Loucy (cell line): ENCODE results near the gene NFKB1.

Source experiments
- EZH2phosphoT487 ChIP-seq: fragments of 200-600 bp; IDR thresholded peaks from 2 replicates; pipeline ENCODE4 v1.6.1; 2018; ENCODE audit warnings: antibody characterized with exemption, mild to moderate bottlenecking, moderate library complexity, borderline replicate concordance
- TF ChIP-seq, protein P1 (sequence below): fragments of 200-600 bp; sonication (generic); conservative IDR thresholded peaks from 2 replicates; pipeline ENCODE4 v1.5.1; 2014; ENCODE audit warnings: mild to moderate bottlenecking, antibody characterized with exemption, low read length

DNA sequence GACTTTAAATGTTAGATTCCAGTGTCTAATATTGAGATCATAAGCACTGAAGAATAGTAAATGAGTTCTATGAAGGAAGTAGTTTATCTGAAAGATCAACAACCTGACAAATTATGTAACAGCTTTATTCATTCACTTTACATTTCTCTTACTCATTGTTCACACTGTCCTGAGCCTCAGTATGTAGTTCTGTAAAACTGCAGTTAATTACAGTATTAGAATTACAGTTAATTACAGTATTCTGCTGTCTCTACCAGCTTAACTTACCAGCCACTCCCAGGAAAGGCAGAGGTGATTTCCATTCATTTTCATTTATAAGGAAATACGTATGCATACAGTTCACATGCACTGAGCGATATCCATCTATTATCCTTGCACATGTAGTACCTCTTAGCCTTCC lies 32.7 kb downstream of the NFKB1 start:
- TF ChIP-seq, protein P1, sequence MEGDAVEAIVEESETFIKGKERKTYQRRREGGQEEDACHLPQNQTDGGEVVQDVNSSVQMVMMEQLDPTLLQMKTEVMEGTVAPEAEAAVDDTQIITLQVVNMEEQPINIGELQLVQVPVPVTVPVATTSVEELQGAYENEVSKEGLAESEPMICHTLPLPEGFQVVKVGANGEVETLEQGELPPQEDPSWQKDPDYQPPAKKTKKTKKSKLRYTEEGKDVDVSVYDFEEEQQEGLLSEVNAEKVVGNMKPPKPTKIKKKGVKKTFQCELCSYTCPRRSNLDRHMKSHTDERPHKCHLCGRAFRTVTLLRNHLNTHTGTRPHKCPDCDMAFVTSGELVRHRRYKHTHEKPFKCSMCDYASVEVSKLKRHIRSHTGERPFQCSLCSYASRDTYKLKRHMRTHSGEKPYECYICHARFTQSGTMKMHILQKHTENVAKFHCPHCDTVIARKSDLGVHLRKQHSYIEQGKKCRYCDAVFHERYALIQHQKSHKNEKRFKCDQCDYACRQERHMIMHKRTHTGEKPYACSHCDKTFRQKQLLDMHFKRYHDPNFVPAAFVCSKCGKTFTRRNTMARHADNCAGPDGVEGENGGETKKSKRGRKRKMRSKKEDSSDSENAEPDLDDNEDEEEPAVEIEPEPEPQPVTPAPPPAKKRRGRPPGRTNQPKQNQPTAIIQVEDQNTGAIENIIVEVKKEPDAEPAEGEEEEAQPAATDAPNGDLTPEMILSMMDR = no peak
- TF ChIP-seq EZH2phosphoT487 = no peak
